Kidney capillary endothelial cell (primary cell): ENCODE results near the gene REEP2.
A peak's percentile ranks its signal among the peaks of the same experiment; 100 is the strongest.

Experiments used
- DNase-seq: peaks from one replicate; pipeline ENCODE4 v3.0.0-alpha.2; 2018; ENCODE audit warnings: low spot score

Gene REEP2

GRCh38 chr5:138448481-138449398, 9.9 kb downstream of the REEP2 start:
- no peak for DNase-seq

DNA sequence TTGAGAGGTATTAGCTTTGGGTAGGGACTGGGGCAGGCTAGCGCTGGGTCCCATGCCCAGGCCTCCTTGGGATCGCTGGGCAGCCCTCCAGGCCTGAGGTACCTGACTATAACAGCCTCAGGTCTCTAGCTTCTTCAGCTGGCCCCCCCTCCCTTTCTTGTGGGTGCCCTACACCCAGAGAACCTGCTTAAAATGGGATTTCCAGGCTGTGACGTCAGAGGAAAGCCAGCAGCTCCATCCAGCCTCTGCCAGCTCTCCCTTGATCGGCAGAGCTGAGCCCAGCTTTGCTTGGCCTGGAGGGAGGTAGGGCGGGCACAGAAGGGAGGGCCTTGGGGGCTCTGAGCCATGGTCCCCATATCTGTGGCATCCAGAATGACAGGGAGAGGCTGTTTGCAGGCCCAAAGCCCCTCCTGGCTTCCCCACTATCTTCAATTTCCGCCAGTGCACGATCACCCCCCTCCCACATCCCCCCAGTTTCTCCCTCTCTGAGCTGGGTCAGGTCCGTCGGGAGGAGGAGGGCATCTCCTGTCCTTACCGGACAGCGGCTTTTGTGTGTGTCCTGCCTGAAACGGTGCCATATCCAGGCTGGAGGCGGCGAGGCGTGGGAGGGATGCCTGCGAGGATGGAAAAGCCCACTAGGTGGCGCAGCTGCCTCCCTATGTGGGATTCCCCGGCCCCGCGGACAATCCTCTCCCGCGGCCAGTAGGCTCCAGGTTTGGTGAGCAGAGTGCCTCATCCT, 10.8 kb downstream of the REEP2 start:
- DNase-seq: peak; percentile 79

DNA sequence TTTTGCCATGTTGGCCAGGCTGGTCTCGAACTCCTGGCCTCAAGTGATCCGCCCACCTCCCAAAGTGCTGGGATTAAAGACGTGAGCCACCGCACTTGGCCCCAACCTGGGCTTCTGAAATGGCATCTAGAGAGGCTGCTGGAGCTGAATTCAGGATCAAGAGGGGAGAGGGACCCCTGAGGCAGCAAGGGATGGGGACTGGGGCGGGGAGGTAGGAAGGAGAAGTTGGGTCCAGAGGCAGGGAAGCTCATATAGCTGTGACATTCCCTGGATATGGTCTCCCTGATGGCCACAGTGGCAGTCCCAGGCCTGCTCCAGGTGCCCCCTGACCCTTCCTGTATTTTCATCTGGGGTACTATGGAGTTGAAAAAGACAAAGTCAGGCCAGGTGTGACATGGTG, 12.1 kb downstream of the REEP2 start:
- DNase-seq: no peak

DNA sequence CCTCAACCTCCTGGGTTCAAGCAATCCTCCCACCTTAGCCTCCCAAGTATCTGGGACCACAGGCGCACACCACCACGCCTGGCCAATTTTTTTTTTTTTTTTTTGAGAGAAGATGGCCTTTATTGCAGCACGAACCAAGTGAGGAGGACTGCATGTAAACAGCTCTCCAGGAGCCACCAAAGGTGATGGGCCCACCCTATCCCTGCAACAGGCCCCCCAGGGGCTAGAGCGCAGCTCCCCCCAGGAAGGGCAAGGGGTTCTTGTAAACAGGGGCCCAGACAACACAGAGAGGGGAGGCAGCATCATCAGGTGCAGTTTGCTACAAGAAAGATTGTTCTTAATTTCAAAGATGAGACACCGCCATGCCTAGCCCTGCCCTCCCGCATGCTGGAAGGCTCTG, 13.9 kb downstream of the REEP2 start:
- DNase-seq: no peak

GRCh38 chr5:138453590-138453989, 14.7 kb downstream of the REEP2 start:
- DNase-seq: no peak

- DNase-seq: no peak
Observed at GRCh38 chr5:138454121-138454520, 15.3 kb downstream of the REEP2 start.

DNA sequence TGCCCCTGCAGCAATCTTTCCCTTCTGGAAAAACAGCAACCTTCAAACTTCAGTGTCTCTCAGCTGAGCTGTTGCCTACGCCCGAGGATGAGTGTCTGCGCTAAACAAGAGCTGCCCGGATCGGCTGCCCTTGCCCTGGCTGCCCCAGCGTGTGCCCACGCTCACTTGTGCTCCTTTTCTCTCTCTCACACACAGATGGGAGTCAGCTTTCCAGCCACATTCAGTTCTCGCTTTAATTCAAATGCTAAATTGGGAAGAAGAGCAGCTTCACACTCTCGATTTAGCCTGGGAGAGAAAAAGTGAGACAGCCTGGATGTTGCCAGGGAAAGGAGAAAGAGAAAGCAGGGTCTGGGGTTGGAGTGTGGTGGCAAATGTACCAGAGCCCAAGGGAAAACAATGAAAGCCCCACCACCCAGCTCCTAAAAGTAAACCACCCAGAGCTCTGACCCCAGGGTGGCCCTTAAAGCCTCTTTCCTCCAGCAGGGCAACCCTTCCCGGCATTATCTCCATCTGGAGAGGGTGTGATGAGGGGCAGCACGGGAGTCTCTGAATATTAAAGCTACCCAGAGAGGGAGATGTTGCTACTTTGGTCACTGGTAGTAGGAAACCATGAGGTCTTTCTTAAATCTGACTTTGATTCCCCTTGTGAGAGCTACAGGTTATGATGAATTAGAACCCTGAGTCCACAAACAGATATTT, 16.5 kb downstream of the REEP2 start:
- no peak for DNase-seq

- no peak for DNase-seq
Observed at GRCh38 chr5:138457531-138458275, 18.8 kb downstream of the REEP2 start.

- no peak for DNase-seq
Observed at GRCh38 chr5:138458384-138458783, 19.5 kb downstream of the REEP2 start.

DNA sequence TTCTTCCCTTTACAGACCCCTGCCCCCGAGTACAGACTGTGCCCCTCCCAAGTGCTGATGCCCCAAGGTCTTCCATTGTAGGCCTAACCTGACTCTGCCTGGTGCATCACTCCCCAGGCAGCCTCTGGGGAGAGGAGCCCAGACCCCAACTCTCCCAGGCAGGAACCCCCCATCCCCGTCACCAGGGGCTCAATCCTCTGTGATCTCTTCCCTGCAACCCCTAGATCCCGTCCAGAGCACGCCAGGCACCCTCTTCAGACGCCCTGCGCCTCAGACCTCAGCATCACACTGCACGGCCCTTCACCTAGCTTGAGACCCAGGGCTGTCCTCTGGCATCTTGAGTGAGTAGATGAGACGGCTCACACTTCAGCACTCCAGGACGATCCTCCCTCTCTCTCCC, 20.0 kb downstream of the REEP2 start:
- DNase-seq: no peak

DNA sequence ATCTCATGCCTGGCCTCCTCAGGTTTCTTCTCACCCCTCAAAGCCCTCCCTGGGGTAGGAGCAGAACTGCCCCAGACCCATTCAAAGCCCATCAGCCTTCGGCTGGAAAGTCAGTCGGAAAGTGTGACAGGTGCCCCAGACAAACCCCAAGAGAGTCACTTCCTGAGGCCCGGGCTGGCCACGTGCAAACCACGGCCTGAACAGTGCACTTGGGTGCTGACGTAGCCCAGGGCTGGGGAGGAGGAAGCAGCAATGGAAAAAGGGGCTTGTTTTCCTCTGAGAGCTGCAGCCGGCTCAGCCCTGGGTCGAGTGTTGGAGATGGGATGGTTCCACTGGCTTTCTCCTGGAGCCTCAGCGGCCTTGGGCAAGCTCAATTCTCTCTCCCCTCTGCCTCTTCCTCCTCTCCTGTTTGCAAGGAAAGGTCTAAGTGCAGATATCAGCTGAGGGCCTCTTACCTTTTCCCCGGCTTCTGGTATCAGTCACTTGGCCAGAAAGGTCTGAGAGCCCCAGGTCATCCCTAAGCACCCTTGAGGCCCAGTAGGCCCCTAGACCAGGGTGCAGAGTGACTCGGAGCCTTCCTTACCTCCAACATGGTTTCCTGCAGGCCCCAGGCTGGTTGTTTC, 20.6 kb downstream of the REEP2 start:
- no peak for DNase-seq

GRCh38 chr5:138460032-138460693, 21.3 kb downstream of the REEP2 start:
- DNase-seq: no peak

DNA sequence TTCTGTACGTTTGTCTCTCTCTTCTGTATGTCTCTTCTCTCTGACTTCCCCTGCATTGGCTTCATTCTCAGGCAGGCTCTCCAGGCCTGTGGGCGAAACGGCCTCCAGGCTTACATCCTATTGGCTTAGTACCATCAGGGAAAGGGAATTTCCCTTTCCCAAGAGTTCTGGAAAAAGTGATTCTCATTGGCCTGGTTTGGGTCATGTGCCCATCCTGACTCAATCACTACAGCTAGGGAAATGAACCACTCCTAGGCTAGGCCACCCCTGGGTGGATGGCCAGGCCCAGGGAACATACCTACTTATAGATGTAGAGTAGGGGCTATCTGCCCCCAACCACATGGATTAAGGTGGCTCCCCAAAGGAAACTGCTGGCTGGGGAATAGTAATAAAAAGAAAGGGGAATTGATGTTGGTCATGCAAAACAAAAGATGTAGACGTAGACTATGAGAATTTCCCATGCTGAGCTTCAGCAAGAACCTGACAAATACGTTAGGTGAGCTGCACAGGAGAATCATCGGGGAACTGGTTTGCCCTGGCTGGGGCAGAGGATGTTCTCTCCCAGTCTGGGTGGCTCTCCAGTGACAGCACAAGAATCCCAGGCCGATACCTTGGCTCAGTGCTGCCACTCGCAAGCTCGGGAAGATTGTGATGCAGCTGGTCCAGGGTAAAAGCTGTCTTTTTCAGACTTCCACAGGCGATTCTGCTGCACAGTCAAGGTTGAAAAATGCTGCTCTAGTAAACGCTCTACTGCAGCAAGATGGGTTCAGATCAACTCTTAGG, 22.7 kb downstream of the REEP2 start:
- DNase-seq: peak; percentile 36

DNA sequence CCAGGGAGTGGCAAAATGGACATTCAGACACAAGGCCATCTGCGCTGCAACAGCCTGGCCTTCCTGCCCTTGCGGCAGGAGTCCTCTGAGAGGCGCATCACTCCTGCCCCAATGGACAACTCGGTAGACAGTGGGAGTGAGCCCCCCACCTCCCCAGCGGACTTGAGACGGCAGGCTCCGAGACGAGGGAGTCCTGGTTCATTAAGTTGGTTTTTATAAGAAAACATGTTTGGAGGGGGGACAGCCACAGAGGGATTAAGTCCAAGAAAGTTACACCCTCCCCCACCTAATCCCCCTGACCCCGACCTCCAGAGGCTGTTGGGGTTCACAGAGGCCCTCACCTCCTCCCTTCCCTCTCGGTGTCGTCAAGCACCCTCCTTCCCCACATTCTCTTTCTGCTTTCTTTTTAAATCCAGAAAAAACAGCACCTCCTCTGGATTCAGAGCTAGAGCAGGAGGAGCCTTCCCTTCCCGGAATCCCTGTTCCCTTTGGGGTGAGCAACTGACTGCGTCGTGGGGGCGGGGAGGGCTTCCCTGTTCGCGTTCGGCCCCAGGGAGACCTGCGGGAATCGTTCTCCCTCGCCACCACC, 24.7 kb downstream of the REEP2 start:
- DNase-seq: no peak

GRCh38 chr5:138464008-138464387, 25.1 kb downstream of the REEP2 start:
- DNase-seq: peak; percentile 96

DNA sequence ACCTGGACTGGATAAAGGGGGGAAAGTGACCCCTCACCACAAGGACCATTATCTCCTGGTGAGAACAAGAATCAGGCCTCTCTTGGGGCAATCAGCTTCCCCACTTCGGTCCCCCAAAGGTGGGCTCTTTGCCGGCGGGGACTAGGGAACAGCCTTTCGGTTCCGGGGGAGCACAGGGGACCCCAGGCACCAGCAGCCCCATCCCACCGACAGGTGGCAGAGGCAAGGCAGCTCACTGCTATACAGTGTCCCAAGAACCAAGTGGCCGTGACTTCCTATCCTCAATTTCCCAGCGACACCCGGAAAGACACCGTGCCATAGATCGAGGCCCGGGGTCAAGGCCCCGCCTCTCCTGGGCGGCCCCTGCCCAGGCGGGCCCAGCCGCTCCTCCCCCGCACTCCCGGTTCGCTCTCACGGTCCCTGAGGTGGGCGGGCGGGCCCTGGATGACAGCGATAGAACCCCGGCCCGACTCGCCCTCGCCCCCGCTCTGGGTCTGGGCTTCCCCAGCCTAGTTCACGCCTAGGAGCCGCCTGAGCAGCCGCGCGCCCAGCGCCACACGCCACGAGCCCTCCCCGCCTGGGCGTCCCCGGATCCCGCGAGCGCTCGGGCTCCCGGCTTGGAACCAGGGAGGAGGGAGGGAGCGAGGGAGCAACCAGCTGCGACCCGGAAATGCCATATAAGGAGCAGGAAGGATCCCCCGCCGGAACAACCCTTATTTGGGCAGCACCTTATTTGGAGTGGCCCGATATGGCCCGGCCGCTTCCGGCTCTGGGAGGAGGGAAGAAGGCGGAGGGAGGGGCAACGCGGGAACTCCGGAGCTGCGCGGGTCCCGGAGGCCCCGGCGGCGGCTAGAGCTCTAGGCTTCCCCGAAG, 25.8 kb downstream of the REEP2 start:
- peak; percentile 99 for DNase-seq

GRCh38 chr5:138465261-138466124, 26.6 kb downstream of the REEP2 start, which contains the start of gene EGR1:
EGR1 (plus strand) TSS chr5:138465479; CDS start chr5:138465762, 283 bp downstream.
- DNase-seq: peak; percentile 88
